Common myeloid progenitor, CD34-positive (primary cell): ENCODE results near the gene RCCD1.

ENCODE experiments used
- CTCF ChIA-PET: fragments of 350-600 bp; sonication (Branson Sonifier 250); formaldehyde crosslinking; loops from one replicate; lab custom pipeline; 2021; ENCODE audit warnings: antibody characterized with exemption; lab: Charles Lee
- POLR2A ChIA-PET: fragments of 350-600 bp; sonication (Branson Sonifier 250); formaldehyde crosslinking; loops from one replicate; lab custom pipeline; 2021; ENCODE audit warnings: antibody characterized with exemption; lab: Charles Lee
- DNase-seq, 3 donors: peaks; one replicate each; pipeline versions ENCODE4 v3.0.0 to v3.0.0-alpha.2; 2013
- H3K27ac ChIP-seq, 2 experiments: 1 replicate in 1 of 2; 2 replicates in 1 of 2; pipeline ENCODE4 v1.7.0; 2013; ENCODE audit warnings: inconsistent platforms in 2 of 2, low read length in 2 of 2, mild to moderate bottlenecking in 2 of 2, low read depth in 1 of 2, moderate library complexity in 1 of 2; ENCODE audit not compliant: severe bottlenecking in 2 of 2, insufficient read depth in 1 of 2, poor library complexity in 1 of 2
- H3K27me3 ChIP-seq, 5 experiments: replicated peaks in 2 of 5; 1 replicate in 3 of 5; 2 replicates in 2 of 5; pipeline versions ENCODE4 v1.6.1 to v1.7.0; 2013; ENCODE audit warnings: low read length in 4 of 5, mild to moderate bottlenecking in 2 of 5, moderate library complexity in 2 of 5, inconsistent platforms in 1 of 5; ENCODE audit not compliant: insufficient read depth in 5 of 5, control insufficient read depth in 4 of 5
- H3K36me3 ChIP-seq, 4 experiments: 1 replicate in 2 of 4; 2 replicates in 2 of 4; pipeline versions ENCODE4 v1.6.1 to v1.7.0; 2013; ENCODE audit warnings: low read length in 3 of 4, control low read depth in 1 of 4, mild to moderate bottlenecking in 1 of 4; ENCODE audit not compliant: control insufficient read depth in 4 of 4, insufficient read depth in 4 of 4
- H3K4me1 ChIP-seq, 4 experiments: 1 replicate in 3 of 4; 2 replicates in 1 of 4; pipeline versions ENCODE4 v1.6.1 to v1.7.1; 2013; ENCODE audit warnings: low read length in 3 of 4, mild to moderate bottlenecking in 3 of 4, control low read depth in 1 of 4, inconsistent platforms in 1 of 4, moderate library complexity in 1 of 4; ENCODE audit not compliant: control insufficient read depth in 4 of 4, insufficient read depth in 4 of 4; ENCODE audit errors: control extremely low read depth in 1 of 4
- H3K4me3 ChIP-seq, 7 experiments: 1 replicate in 4 of 7; 2 replicates in 3 of 7; pipeline versions ENCODE4 v1.5.1 to v1.7.0; 2013; ENCODE audit warnings: mild to moderate bottlenecking in 7 of 7, low read length in 6 of 7, moderate library complexity in 6 of 7, inconsistent platforms in 2 of 7, low read depth in 2 of 7, control low read depth in 1 of 7; ENCODE audit not compliant: insufficient read depth in 4 of 7, control insufficient read depth in 1 of 7; ENCODE audit errors: extremely low read depth in 1 of 7
- H3K9me3 ChIP-seq, 5 experiments: 1 replicate in 4 of 5; 2 replicates in 1 of 5; pipeline versions ENCODE4 v1.6.1 to v1.7.1; 2013; ENCODE audit warnings: low read length in 4 of 5, mild to moderate bottlenecking in 2 of 5, inconsistent platforms in 1 of 5, low read depth in 1 of 5, moderate library complexity in 1 of 5; ENCODE audit not compliant: control insufficient read depth in 4 of 5, insufficient read depth in 2 of 5; ENCODE audit errors: control extremely low read depth in 1 of 5
- WGBS: methylation state at CpG from one replicate; pipeline ENCODE4 v1.1.5; 2013; ENCODE audit not compliant: insufficient coverage; 5-methylcytosine and 5-hydroxymethylcytosine counted together

The RCCD1 gene

GRCh38 chr15:90956274-90957030, 1.8 kb downstream of the RCCD1 start:
- peak; percentile 76 to 90 (median 87) for DNase-seq
- 17% methylated on average over 50 of the region's 56 CpGs for WGBS
- H3K4me1 ChIP-seq, result peaks cover 2 to 30% (median 25%) of the 10 kb centered on the region in 4 experiments
- ChIA-PET CTCF (interaction anchor here (0.6 to 13.0 kb wide), 22 partner anchors 8 to 318 kb away, joined by 3 to 134 read pairs (median 7); partner anchors contain the start of genes HDDC3, UNC45A and VPS33B), POLR2A (interaction anchor here (0.6 to 1.4 kb wide), 4 partner anchors 8 to 77 kb away, joined by 3 to 4 read pairs (median 3); partner anchors contain the start of gene PRC1)
- no peaks in the 10 kb centered on the region for H3K9me3 ChIP-seq
- H3K27me3 ChIP-seq, result no peaks in the 10 kb centered on the region
- no peak overlapping the region for H3K27ac ChIP-seq
- peak overlapping the region in 6 of 7 experiments; percentile 36 to 75 (median 64) for H3K4me3 ChIP-seq
- peaks cover 11 to 48% (median 42%) of the 10 kb centered on the region in 4 experiments for H3K36me3 ChIP-seq

GRCh38 chr15:90957031-90957790, 2.5 kb downstream of the RCCD1 start:
- peak in 1 of 3 donors; percentile 13 for DNase-seq
- H3K4me3 ChIP-seq, result peak overlapping the region in 5 of 7 experiments; percentile 15 to 75 (median 60)
- no peaks in the 10 kb centered on the region for H3K9me3 ChIP-seq
- H3K36me3 ChIP-seq, result peaks cover 14 to 49% (median 43%) of the 10 kb centered on the region in 4 experiments
- peaks cover 2 to 30% (median 25%) of the 10 kb centered on the region in 4 experiments for H3K4me1 ChIP-seq
- no peaks in the 10 kb centered on the region for H3K27me3 ChIP-seq
- 59% methylated on average over 49 of the region's 63 CpGs for WGBS
- H3K27ac ChIP-seq, result no peak overlapping the region
- CTCF ChIA-PET, result interaction anchor here (0.6 to 13.0 kb wide), 25 partner anchors 9 to 317 kb away, joined by 3 to 134 read pairs (median 6); partner anchors contain the start of genes HDDC3, UNC45A and VPS33B
- POLR2A ChIA-PET, result interaction anchor here (0.9 to 1.4 kb wide), 3 partner anchors 10 to 77 kb away, joined by 3 to 4 read pairs (median 3); partner anchors contain the start of gene PRC1

- no peak overlapping the region for H3K27ac ChIP-seq
- no peak overlapping the region for H3K4me3 ChIP-seq
- ChIA-PET CTCF (interaction anchor here (0.6 to 13.0 kb wide), 15 partner anchors 9 to 307 kb away, joined by 3 to 134 read pairs (median 7); partner anchors contain the start of genes HDDC3 and UNC45A), POLR2A (no interaction called here)
- no peaks in the 10 kb centered on the region for H3K9me3 ChIP-seq
- DNase-seq, result no peak
- WGBS, result 100% methylated on average over 1 of the region's 6 CpGs
- H3K36me3 ChIP-seq, result peaks cover 14 to 53% (median 42%) of the 10 kb centered on the region in 4 experiments
- H3K27me3 ChIP-seq, result no peaks in the 10 kb centered on the region
- H3K4me1 ChIP-seq, result peaks cover 2 to 30% (median 25%) of the 10 kb centered on the region in 4 experiments
These were observed 3.1 kb downstream of the RCCD1 start for GRCh38 chr15:90957791-90958190.

- Histone ChIP-seq H3K4me3 (no peak overlapping the region), H3K27me3 (no peaks in the 10 kb centered on the region), H3K9me3 (no peaks in the 10 kb centered on the region), H3K27ac (no peak overlapping the region), H3K4me1 (peaks cover 2 to 30% (median 25%) of the 10 kb centered on the region in 4 experiments), H3K36me3 (peaks cover 10 to 52% (median 35%) of the 10 kb centered on the region in 4 experiments)
- POLR2A ChIA-PET, result no interaction called here
- DNase-seq, result no peak
- CTCF ChIA-PET, result interaction anchor here (1.1 to 13.0 kb wide), 4 partner anchors 9 to 91 kb away, joined by 3 to 134 read pairs (median 17); partner anchors contain the start of genes HDDC3 and UNC45A
- WGBS, result 94% methylated on average over 7 of the region's 8 CpGs
These were observed 4.4 kb downstream of the RCCD1 start for GRCh38 chr15:90959028-90959595.

- no peaks in the 10 kb centered on the region for H3K27me3 ChIP-seq
- H3K4me3 ChIP-seq, result no peak overlapping the region
- no peak for DNase-seq
- H3K27ac ChIP-seq, result no peak overlapping the region
- WGBS, result 98% methylated on average over 5 of the region's 5 CpGs
- ChIA-PET CTCF (interaction anchor here (1.2 to 13.0 kb wide), 2 partner anchors 8 to 23 kb away, joined by 4 to 134 read pairs; partner anchors contain the start of genes HDDC3 and UNC45A), POLR2A (no interaction called here)
- peaks cover 10 to 55% (median 36%) of the 10 kb centered on the region in 4 experiments for H3K36me3 ChIP-seq
- no peaks in the 10 kb centered on the region for H3K9me3 ChIP-seq
- peaks cover 2 to 26% (median 20%) of the 10 kb centered on the region in 4 experiments for H3K4me1 ChIP-seq
These were observed 5.2 kb downstream of the RCCD1 start for GRCh38 chr15:90959894-90960293.

- ChIA-PET POLR2A (no interaction called here), CTCF (interaction anchor here (0.9 to 13.0 kb wide), 4 partner anchors 11 to 311 kb away, joined by 4 to 134 read pairs (median 8); partner anchors contain the start of genes HDDC3 and UNC45A)
- no peak for DNase-seq
- peaks cover 2 to 20% (median 14%) of the 10 kb centered on the region in 4 experiments for H3K4me1 ChIP-seq
- WGBS, result 98% methylated on average over 18 of the region's 20 CpGs
- no peaks in the 10 kb centered on the region for H3K9me3 ChIP-seq
- H3K27me3 ChIP-seq, result no peaks in the 10 kb centered on the region
- H3K4me3 ChIP-seq, result no peak overlapping the region
- H3K27ac ChIP-seq, result no peak overlapping the region
- H3K36me3 ChIP-seq, result peaks cover 10 to 59% (median 37%) of the 10 kb centered on the region in 4 experiments
These were observed 5.8 kb downstream of the RCCD1 start for GRCh38 chr15:90960298-90961091.
